HepG2 (cell line): Measurements from ENCODE around the gene ANKS1B. TPM values are rescaled to one million over a fixed set of nuclear protein-coding genes. Genes with fewer than 3 reads are reported as not detected.

ENCODE experiments used
- ATAC-seq: fragments of 200-7000 bp; cut with Tn5 transposase; 3 replicates; pipeline ENCODE4 v1.9.1; 2020; ENCODE audit warnings: mild to moderate bottlenecking, moderate library complexity
- BruUV-seq: library from RNA; stranded (reverse); fragments of 400-500 nt; replicated peaks from 2 replicates; lab custom pipeline; 2021; lab: Mats Ljungman, UMichigan
- CTCF ChIA-PET: fragments of 300-600 bp; formaldehyde crosslinking; extraction: SDS; loops from one replicate; lab custom pipeline; 2021; ENCODE audit warnings: low total read pairs, inconsistent platforms, low intra/inter-chr PET ratio; lab: Yijun Ruan, JAX
- POLR2A ChIA-PET: fragments of 350-600 bp; sonication (Branson Sonifier 250); formaldehyde crosslinking; loops from one replicate; lab custom pipeline; 2020; ENCODE audit warnings: antibody characterized with exemption, inconsistent platforms; lab: Yijun Ruan, JAX
- DNase-seq: peaks from one replicate; pipeline ENCODE4 v3.0.0-alpha.2; 2015; ENCODE audit warnings: low spot score
- FAIRE-seq: peaks from 3 replicates; lab custom pipeline; 2011; peaks lifted over from hg19 to GRCh38; lab: Jason Lieb, UNC
- H2AFZ ChIP-seq: one replicate; pipeline ENCODE4 v1.6.1; 2011; ENCODE audit warnings: low read length, inconsistent platforms
- H3K27ac ChIP-seq: fragments of 300-600 bp; 3 replicates; pipeline ENCODE4 v1.8.0; 2011; ENCODE audit warnings: mixed run types, mild to moderate bottlenecking, mixed read lengths, low read length, inconsistent platforms; ENCODE audit not compliant: insufficient read depth; ENCODE audit errors: extremely low read length
- H3K27me3 ChIP-seq, 2 experiments: fragments of 200-600 bp in 1 of 2; 2 replicates in 1 of 2; 3 replicates in 1 of 2; pipeline versions ENCODE4 v1.6.0 to v1.8.0; 2011; ENCODE audit warnings: low read length in 2 of 2, mild to moderate bottlenecking in 2 of 2, moderate library complexity in 2 of 2, inconsistent platforms in 1 of 2; ENCODE audit not compliant: insufficient read depth in 2 of 2, control insufficient read depth in 1 of 2
- H3K36me3 ChIP-seq, 2 experiments: fragments of 200-600 bp in 1 of 2; replicated peaks in 1 of 2; 2 replicates in 1 of 2; 3 replicates in 1 of 2; pipeline versions ENCODE4 v1.5.1 to v1.8.0; 2011; ENCODE audit warnings: low read length in 2 of 2, inconsistent platforms in 1 of 2; ENCODE audit not compliant: insufficient read depth in 2 of 2, control insufficient read depth in 1 of 2
- H3K4me1 ChIP-seq: 2 replicates; pipeline ENCODE4 v1.5.1; 2012; ENCODE audit warnings: low read length, inconsistent platforms; ENCODE audit not compliant: insufficient read depth
- H3K4me2 ChIP-seq: 2 replicates; pipeline ENCODE4 v1.6.0; 2011; ENCODE audit warnings: low read depth, low read length, inconsistent platforms
- H3K4me3 ChIP-seq, 3 experiments: fragments of 200-600 bp in 1 of 3; sonication (generic), shearing (Covaris generic) in 1 of 3; replicated peaks in 1 of 3; 2 replicates each; pipeline ENCODE4 v1.5.1; 2011 to 2016; ENCODE audit warnings: low read length in 3 of 3, inconsistent platforms in 2 of 3, low read depth in 2 of 3, mild to moderate bottlenecking in 2 of 3, control low read depth in 1 of 3, mixed read lengths in 1 of 3; ENCODE audit not compliant: insufficient read depth in 1 of 3
- H3K79me2 ChIP-seq: one replicate; pipeline ENCODE4 v1.6.1; 2011; ENCODE audit warnings: low read length, inconsistent platforms; ENCODE audit not compliant: insufficient read depth
- H3K9ac ChIP-seq: 2 replicates; pipeline ENCODE4 v1.6.0; 2011; ENCODE audit warnings: mild to moderate bottlenecking, low read depth, low read length, inconsistent platforms; ENCODE audit not compliant: insufficient read depth
- H3K9me3 ChIP-seq: 2 replicates; pipeline ENCODE4 v1.5.1; 2012; ENCODE audit warnings: mild to moderate bottlenecking, low read length
- H4K20me1 ChIP-seq: 2 replicates; pipeline ENCODE4 v1.6.0; 2011; ENCODE audit warnings: inconsistent platforms, mild to moderate bottlenecking, low read length, moderate library complexity; ENCODE audit not compliant: insufficient read depth
- FOXC1 ChIP-seq: sonication (generic); formaldehyde crosslinking; IDR thresholded peaks from 2 replicates; pipeline ENCODE4 v1.8.0; 2022; ENCODE audit warnings: mild to moderate bottlenecking, missing genetic modification reagents, borderline replicate concordance
- HNRNPL ChIP-seq: fragments of 200-400 bp; formaldehyde crosslinking; IDR thresholded peaks from 2 replicates; pipeline ENCODE4 v1.6.1; 2017; ENCODE audit warnings: mild to moderate bottlenecking, low read depth, low read length
- IKZF1 ChIP-seq: fragments of 450-650 bp; IDR thresholded peaks from 2 replicates; pipeline ENCODE4 v1.7.1; 2016
- IRX3 ChIP-seq: sonication (generic); formaldehyde crosslinking; IDR thresholded peaks from 2 replicates; pipeline ENCODE4 v1.8.1; 2023; ENCODE audit warnings: mild to moderate bottlenecking, low read depth, missing genetic modification reagents, borderline replicate concordance
- MAFG ChIP-seq: sonication (generic); formaldehyde crosslinking; IDR thresholded peaks from 2 replicates; pipeline ENCODE4 v1.5.1; 2020; ENCODE audit warnings: mild to moderate bottlenecking, missing genetic modification reagents
- PCBP2 ChIP-seq: fragments of 200-400 bp; formaldehyde crosslinking; optimal IDR thresholded peaks from 2 replicates; pipeline ENCODE3; 2018; ENCODE audit warnings: low read length, low read depth; ENCODE audit not compliant: poor library complexity, severe bottlenecking
- RNF2 ChIP-seq: fragments of 450-650 bp; conservative IDR thresholded peaks from 2 replicates; pipeline ENCODE4 v1.6.1; 2016; ENCODE audit warnings: low read depth
- YEATS4 ChIP-seq: sonication (generic); formaldehyde crosslinking; IDR thresholded peaks from 2 replicates; pipeline ENCODE4 v1.4.0; 2020; ENCODE audit warnings: missing genetic modification reagents, borderline replicate concordance
- ZBTB7A ChIP-seq: sonication (generic); formaldehyde crosslinking; IDR thresholded peaks from 2 replicates; pipeline ENCODE4 v1.8.0; 2022; ENCODE audit warnings: mild to moderate bottlenecking, missing genetic modification reagents
- ZNF44 ChIP-seq: sonication (generic); formaldehyde crosslinking; IDR thresholded peaks from 2 replicates; pipeline ENCODE4 v1.5.1; 2020; ENCODE audit warnings: mild to moderate bottlenecking, missing genetic modification reagents
- ZNF768 ChIP-seq: sonication (generic); formaldehyde crosslinking; IDR thresholded peaks from 2 replicates; pipeline ENCODE4 v1.4.0; 2020; ENCODE audit warnings: missing genetic modification reagents
- ZNF775 ChIP-seq: sonication (generic); formaldehyde crosslinking; IDR thresholded peaks from 2 replicates; pipeline ENCODE4 v1.4.0; 2020; ENCODE audit warnings: missing genetic modification reagents, mild to moderate bottlenecking, moderate library complexity, borderline replicate concordance
- WGBS: methylation state at CpG from one replicate; pipeline ENCODE4 v1.1.6; 2017; ENCODE audit warnings: low lambda C conversion rate; 5-methylcytosine and 5-hydroxymethylcytosine counted together
- in situ Hi-C: cut with HindIII; loops from 2 replicates; pipeline ENCODE4 v1.10.0; 2017; ENCODE audit warnings: low pct_unique_long_range_greater_than_20kb; ENCODE audit not compliant: extremely low pct_ligation_motif_present
- intact Hi-C: fragments of 100-400 bp; cut with micrococcal nuclease; formaldehyde crosslinking; loops from one replicate; pipeline ENCODE4 v1.10.0; 2022; ENCODE audit not compliant: unreplicated experiment
- polyA plus RNA-seq, 8 experiments: library from polyadenylated mRNA; depleted of rRNA in 3 of 8; stranded (reverse) in 7 of 8; unstranded in 1 of 8; fragments of >200 nt; fragmentation: Illumina TruSeq in 4 of 8; extraction: Trizol in 4 of 8; gene quantifications; 2 replicates each; pipeline versions ENCODE4 v1.2.1 to v1.2.3, GENCODE V29; 2011 to 2016; ENCODE audit warnings: low read depth in 4 of 8, missing spikeins in 1 of 8, mixed read lengths in 1 of 8; ENCODE audit not compliant: insufficient read depth in 1 of 8
- total RNA-seq, 5 experiments: library from RNA; depleted of rRNA; stranded (reverse); fragments of >200 nt; fragmentation: Illumina TruSeq; extraction: Trizol; gene quantifications; 2 replicates each; pipeline ENCODE4 v1.2.3, GENCODE V29; 2016; ENCODE audit warnings: low read depth in 1 of 5
- TF ChIP-seq, protein P1 (sequence below): sonication (generic); formaldehyde crosslinking; IDR thresholded peaks from 2 replicates; pipeline ENCODE4 v1.8.1; 2023; ENCODE audit warnings: missing genetic modification reagents, inconsistent platforms, borderline replicate concordance
- TF ChIP-seq, protein P2 (sequence below): sonication (generic); formaldehyde crosslinking; IDR thresholded peaks from 2 replicates; pipeline ENCODE4 v1.5.0; 2020; ENCODE audit warnings: missing genetic modification reagents
- TF ChIP-seq, protein P3 (sequence below): fragments of 450-650 bp; IDR thresholded peaks from 2 replicates; pipeline ENCODE4 v1.6.1; 2016
- TF ChIP-seq, protein P4 (sequence below): sonication (generic); formaldehyde crosslinking; conservative IDR thresholded peaks from 2 replicates; pipeline ENCODE4 v1.4.0; 2020; ENCODE audit warnings: missing genetic modification reagents
- TF ChIP-seq, protein P5 (sequence below): IDR thresholded peaks from 2 replicates; pipeline ENCODE4 v1.6.1; 2018; ENCODE audit warnings: missing genetic modification reagents, mild to moderate bottlenecking, missing compliant biosample characterization
- TF ChIP-seq, protein P6 (sequence below): sonication (generic); formaldehyde crosslinking; IDR thresholded peaks from 2 replicates; pipeline ENCODE4 v1.9.0; 2021; ENCODE audit warnings: missing genetic modification reagents, mild to moderate bottlenecking, borderline replicate concordance

Gene ANKS1B
- total and polyA plus RNA-seq, 2 of the 13 experiments (the other 11 are each of a cell fraction or from before 2014, with no cell fraction given) = 0.15 TPM; not detected in 1

DNA sequence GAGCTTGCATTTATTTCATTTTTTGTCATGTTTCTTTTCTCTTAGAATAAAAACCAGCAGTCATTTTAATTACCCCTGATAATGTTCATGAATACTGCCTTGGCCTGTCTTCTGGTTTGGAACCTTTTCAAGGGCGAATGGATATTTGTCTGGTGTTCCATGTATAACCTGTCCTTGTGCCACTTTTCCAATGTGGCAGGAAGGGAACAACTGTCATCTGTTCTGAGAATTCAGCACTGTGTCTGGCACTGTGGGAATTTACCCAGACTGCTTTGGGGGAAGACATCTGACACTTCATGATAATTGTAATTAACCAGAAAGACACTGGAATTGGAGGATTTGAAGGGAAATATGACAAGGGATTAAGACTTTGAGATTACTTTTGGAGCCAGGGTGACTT is 986.8 kb downstream of the ANKS1B start (continued):
- TF ChIP-seq IKZF1 (no peak), ZBTB7A (CRISPR knock-in tag) (no peak), MAFG (no peak), ZNF44 (no peak), RNF2 (no peak), YEATS4 (CRISPR knock-in tag) (no peak), IRX3 (CRISPR knock-in tag) (no peak)
- TF ChIP-seq, protein P1, sequence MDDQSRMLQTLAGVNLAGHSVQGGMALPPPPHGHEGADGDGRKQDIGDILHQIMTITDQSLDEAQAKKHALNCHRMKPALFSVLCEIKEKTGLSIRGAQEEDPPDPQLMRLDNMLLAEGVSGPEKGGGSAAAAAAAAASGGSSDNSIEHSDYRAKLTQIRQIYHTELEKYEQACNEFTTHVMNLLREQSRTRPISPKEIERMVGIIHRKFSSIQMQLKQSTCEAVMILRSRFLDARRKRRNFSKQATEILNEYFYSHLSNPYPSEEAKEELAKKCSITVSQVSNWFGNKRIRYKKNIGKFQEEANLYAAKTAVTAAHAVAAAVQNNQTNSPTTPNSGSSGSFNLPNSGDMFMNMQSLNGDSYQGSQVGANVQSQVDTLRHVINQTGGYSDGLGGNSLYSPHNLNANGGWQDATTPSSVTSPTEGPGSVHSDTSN (CRISPR knock-in tag) = no peak
- TF ChIP-seq, protein P2, sequence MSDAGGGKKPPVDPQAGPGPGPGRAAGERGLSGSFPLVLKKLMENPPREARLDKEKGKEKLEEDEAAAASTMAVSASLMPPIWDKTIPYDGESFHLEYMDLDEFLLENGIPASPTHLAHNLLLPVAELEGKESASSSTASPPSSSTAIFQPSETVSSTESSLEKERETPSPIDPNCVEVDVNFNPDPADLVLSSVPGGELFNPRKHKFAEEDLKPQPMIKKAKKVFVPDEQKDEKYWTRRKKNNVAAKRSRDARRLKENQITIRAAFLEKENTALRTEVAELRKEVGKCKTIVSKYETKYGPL (CRISPR knock-in tag) = no peak
- TF ChIP-seq, protein P3, sequence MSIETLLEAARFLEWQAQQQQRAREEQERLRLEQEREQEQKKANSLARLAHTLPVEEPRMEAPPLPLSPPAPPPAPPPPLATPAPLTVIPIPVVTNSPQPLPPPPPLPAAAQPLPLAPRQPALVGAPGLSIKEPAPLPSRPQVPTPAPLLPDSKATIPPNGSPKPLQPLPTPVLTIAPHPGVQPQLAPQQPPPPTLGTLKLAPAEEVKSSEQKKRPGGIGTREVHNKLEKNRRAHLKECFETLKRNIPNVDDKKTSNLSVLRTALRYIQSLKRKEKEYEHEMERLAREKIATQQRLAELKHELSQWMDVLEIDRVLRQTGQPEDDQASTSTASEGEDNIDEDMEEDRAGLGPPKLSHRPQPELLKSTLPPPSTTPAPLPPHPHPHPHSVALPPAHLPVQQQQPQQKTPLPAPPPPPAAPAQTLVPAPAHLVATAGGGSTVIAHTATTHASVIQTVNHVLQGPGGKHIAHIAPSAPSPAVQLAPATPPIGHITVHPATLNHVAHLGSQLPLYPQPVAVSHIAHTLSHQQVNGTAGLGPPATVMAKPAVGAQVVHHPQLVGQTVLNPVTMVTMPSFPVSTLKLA = no peak

DNA sequence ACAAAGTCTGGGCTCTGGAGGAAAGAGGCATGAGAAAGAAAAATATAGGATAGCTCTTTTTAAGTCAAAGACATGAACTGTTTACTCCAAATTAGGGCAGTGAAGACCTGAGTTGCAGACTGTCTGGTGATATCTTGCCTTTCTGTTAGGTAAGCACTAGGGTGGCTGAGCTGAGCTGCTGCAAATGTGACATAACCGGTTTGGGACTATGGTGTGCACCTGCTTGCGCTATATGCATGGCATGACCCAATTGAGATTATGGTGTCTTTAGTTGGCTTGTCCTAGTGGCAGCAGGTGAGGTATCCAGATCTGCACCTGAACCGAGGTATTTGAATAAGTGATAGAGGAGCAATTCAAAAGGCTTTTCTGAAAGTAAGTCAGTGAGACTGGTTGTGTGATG is 994.1 kb downstream of the ANKS1B start:
- no peak overlapping the region for H3K4me3 ChIP-seq
- no peak overlapping the region for H3K4me2 ChIP-seq
- ATAC-seq (no peak), FAIRE-seq (no peak), DNase-seq (no peak)
- no peaks in the 10 kb centered on the region for H3K27me3 ChIP-seq
- no peak overlapping the region for H2AFZ ChIP-seq
- no peak overlapping the region for H3K9ac ChIP-seq
- no peak overlapping the region for H3K27ac ChIP-seq
- ChIA-PET CTCF (no interaction called here), POLR2A (no interaction called here)
- H3K9me3 ChIP-seq = no peaks in the 10 kb centered on the region
- no TSS peak for BruUV-seq
- H4K20me1 ChIP-seq = no peaks in the 10 kb centered on the region
- no peaks in the 10 kb centered on the region for H3K79me2 ChIP-seq
- in situ Hi-C loops = no loop called here
- 23% methylated on average over 3 of the region's 3 CpGs for WGBS
- intact Hi-C loops = loop anchor here (10.0 kb wide), 1 partner anchor 566 kb away; no protein-coding TSS in a partner anchor
- H3K4me1 ChIP-seq = no peaks in the 10 kb centered on the region
- H3K36me3 ChIP-seq = no peaks in the 10 kb centered on the region
- TF ChIP-seq, protein P4, sequence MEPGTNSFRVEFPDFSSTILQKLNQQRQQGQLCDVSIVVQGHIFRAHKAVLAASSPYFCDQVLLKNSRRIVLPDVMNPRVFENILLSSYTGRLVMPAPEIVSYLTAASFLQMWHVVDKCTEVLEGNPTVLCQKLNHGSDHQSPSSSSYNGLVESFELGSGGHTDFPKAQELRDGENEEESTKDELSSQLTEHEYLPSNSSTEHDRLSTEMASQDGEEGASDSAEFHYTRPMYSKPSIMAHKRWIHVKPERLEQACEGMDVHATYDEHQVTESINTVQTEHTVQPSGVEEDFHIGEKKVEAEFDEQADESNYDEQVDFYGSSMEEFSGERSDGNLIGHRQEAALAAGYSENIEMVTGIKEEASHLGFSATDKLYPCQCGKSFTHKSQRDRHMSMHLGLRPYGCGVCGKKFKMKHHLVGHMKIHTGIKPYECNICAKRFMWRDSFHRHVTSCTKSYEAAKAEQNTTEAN (CRISPR knock-in tag) = no peak
- TF ChIP-seq, protein P5, sequence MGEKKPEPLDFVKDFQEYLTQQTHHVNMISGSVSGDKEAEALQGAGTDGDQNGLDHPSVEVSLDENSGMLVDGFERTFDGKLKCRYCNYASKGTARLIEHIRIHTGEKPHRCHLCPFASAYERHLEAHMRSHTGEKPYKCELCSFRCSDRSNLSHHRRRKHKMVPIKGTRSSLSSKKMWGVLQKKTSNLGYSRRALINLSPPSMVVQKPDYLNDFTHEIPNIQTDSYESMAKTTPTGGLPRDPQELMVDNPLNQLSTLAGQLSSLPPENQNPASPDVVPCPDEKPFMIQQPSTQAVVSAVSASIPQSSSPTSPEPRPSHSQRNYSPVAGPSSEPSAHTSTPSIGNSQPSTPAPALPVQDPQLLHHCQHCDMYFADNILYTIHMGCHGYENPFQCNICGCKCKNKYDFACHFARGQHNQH = no peak
- TF ChIP-seq HNRNPL (no peak), FOXC1 (CRISPR knock-in tag) (no peak), ZNF775 (no peak), PCBP2 (no peak), ZNF768 (CRISPR knock-in tag) (no peak)
- TF ChIP-seq, protein P6, sequence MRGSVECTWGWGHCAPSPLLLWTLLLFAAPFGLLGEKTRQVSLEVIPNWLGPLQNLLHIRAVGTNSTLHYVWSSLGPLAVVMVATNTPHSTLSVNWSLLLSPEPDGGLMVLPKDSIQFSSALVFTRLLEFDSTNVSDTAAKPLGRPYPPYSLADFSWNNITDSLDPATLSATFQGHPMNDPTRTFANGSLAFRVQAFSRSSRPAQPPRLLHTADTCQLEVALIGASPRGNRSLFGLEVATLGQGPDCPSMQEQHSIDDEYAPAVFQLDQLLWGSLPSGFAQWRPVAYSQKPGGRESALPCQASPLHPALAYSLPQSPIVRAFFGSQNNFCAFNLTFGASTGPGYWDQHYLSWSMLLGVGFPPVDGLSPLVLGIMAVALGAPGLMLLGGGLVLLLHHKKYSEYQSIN = no peak
